SK-N-SH (cell line): ENCODE data around the gene RBM7.

Source experiments
- CTCF ChIP-seq: fragments of 200-600 bp; sonication (generic); IDR thresholded peaks from 2 replicates; pipeline ENCODE4 v1.6.1; 2017; ENCODE audit warnings: antibody characterized with exemption, mild to moderate bottlenecking, moderate library complexity
- FOXJ3 ChIP-seq: sonication (generic); formaldehyde crosslinking; IDR thresholded peaks from 2 replicates; pipeline ENCODE4 v1.5.1; 2020; ENCODE audit warnings: mild to moderate bottlenecking, missing genetic modification reagents
- GABPA ChIP-seq: IDR thresholded peaks from 2 replicates; pipeline ENCODE4 v1.4.0; 2012; ENCODE audit warnings: low read depth, mild to moderate bottlenecking
- MXI1 ChIP-seq: IDR thresholded peaks from 2 replicates; pipeline ENCODE4 v1.6.1; 2012; ENCODE audit warnings: mild to moderate bottlenecking, low read depth, low read length, improper control_type of control experiment
- REST ChIP-seq: IDR thresholded peaks from 2 replicates; pipeline ENCODE4 v1.6.1; 2012; ENCODE audit warnings: mild to moderate bottlenecking, low read depth, low read length, moderate library complexity
- SIN3A ChIP-seq: IDR thresholded peaks from 2 replicates; pipeline ENCODE4 v1.6.1; 2012; ENCODE audit warnings: low read depth, mild to moderate bottlenecking, low read length, moderate library complexity, borderline replicate concordance
- TAF1 ChIP-seq: IDR thresholded peaks from 2 replicates; pipeline ENCODE4 v1.6.1; 2012; ENCODE audit warnings: low read depth, mild to moderate bottlenecking, low read length, moderate library complexity, borderline replicate concordance
- TEAD4 ChIP-seq: IDR thresholded peaks from 2 replicates; pipeline ENCODE4 v1.4.0; 2012; ENCODE audit warnings: mild to moderate bottlenecking, borderline replicate concordance; ENCODE audit not compliant: insufficient read depth
- USF1 ChIP-seq: IDR thresholded peaks from 2 replicates; pipeline ENCODE4 v1.4.0; 2012; ENCODE audit warnings: low read depth, borderline replicate concordance
- USF2 ChIP-seq: fragments of 150-350 bp; IDR thresholded peaks from 2 replicates; pipeline ENCODE4 v1.6.1; 2017; ENCODE audit warnings: antibody characterized with exemption, low read length, low read depth, borderline replicate concordance
- YY1 ChIP-seq: IDR thresholded peaks from 2 replicates; pipeline ENCODE4 v1.4.0; 2012; ENCODE audit warnings: low read depth, mild to moderate bottlenecking

GRCh38 chr11:114382509-114382908 lies 18.0 kb upstream of the RBM7 start:
- no peak for TF ChIP-seq FOXJ3 (CRISPR knock-in tag)
- TF ChIP-seq SIN3A = no peak
- TF ChIP-seq CTCF = no peak
- no peak for TF ChIP-seq TAF1
- TF ChIP-seq YY1 = no peak
- TF ChIP-seq USF1 = no peak
- no peak for TF ChIP-seq USF2
- TF ChIP-seq MXI1 = no peak
- no peak for TF ChIP-seq REST
- no peak for TF ChIP-seq TEAD4
- TF ChIP-seq GABPA = no peak
